Liver (tissue), 9 donors: ENCODE results near the gene IFI27. TPM values are rescaled to one million over a fixed set of nuclear protein-coding genes. Genes with fewer than 3 reads are reported as not detected.

Experiments used
- DNase-seq: peaks from one replicate; pipeline ENCODE4 v3.0.0-alpha.2; 2017; ENCODE audit warnings: low spot score
- H3K27ac ChIP-seq, 2 donors: one replicate each; pipeline ENCODE4 v1.7.0; 2013; ENCODE audit warnings: inconsistent platforms in 2 of 2, low read length in 2 of 2, control low read depth in 1 of 2, low read depth in 1 of 2, mild to moderate bottlenecking in 1 of 2
- H3K27me3 ChIP-seq, 4 donors: one replicate each; pipeline versions ENCODE4 v1.6.1 to v1.7.0; 2013; ENCODE audit warnings: low read length in 3 of 4, inconsistent platforms in 1 of 4, mild to moderate bottlenecking in 1 of 4, moderate library complexity in 1 of 4; ENCODE audit not compliant: control insufficient read depth in 4 of 4, insufficient read depth in 4 of 4
- H3K36me3 ChIP-seq, 4 donors: one replicate each; pipeline versions ENCODE4 v1.6.1 to v1.7.0; 2013; ENCODE audit warnings: low read length in 3 of 4, mild to moderate bottlenecking in 3 of 4, low read depth in 1 of 4, moderate library complexity in 1 of 4; ENCODE audit not compliant: control insufficient read depth in 4 of 4, insufficient read depth in 3 of 4
- H3K4me1 ChIP-seq, 4 donors: one replicate each; pipeline versions ENCODE4 v1.6.1 to v1.7.0; 2013; ENCODE audit warnings: low read length in 3 of 4, mild to moderate bottlenecking in 3 of 4, moderate library complexity in 1 of 4; ENCODE audit not compliant: control insufficient read depth in 4 of 4, insufficient read depth in 4 of 4
- H3K4me3 ChIP-seq, 3 donors: one replicate each; pipeline versions ENCODE4 v1.6.1 to v1.7.0; 2013; ENCODE audit warnings: low read length in 3 of 3, control low read depth in 1 of 3, low read depth in 1 of 3, mild to moderate bottlenecking in 1 of 3
- H3K9ac ChIP-seq, 2 donors: one replicate each; pipeline ENCODE4 v1.7.0; 2013; ENCODE audit warnings: low read length in 2 of 2, mild to moderate bottlenecking in 2 of 2, moderate library complexity in 2 of 2, control low read depth in 1 of 2, low read depth in 1 of 2
- H3K9me3 ChIP-seq, 4 donors: one replicate each; pipeline versions ENCODE4 v1.6.1 to v1.7.0; 2013; ENCODE audit warnings: low read length in 3 of 4; ENCODE audit not compliant: control insufficient read depth in 4 of 4
- ATF3 ChIP-seq: IDR thresholded peaks from 2 replicates; pipeline ENCODE4 v1.6.1; 2016; ENCODE audit warnings: antibody characterized with exemption
- CTCF ChIP-seq: fragments of 150-350 bp; IDR thresholded peaks from 2 replicates; pipeline ENCODE4 v1.5.1; 2017; ENCODE audit warnings: improper control_type of control experiment, low read depth, low read length; ENCODE audit not compliant: missing input control
- EGR1 ChIP-seq, 2 donors: IDR thresholded peaks; 2 replicates each; pipeline ENCODE4 v1.6.1; 2016 to 2018; ENCODE audit warnings: antibody characterized with exemption in 2 of 2, low read depth in 2 of 2
- FOXA1 ChIP-seq: IDR thresholded peaks from 2 replicates; pipeline ENCODE4 v1.6.1; 2016; ENCODE audit warnings: antibody characterized with exemption
- FOXA2 ChIP-seq: IDR thresholded peaks from 2 replicates; pipeline ENCODE4 v1.6.1; 2016; ENCODE audit warnings: antibody characterized with exemption
- HNF4A ChIP-seq, 2 donors: conservative IDR thresholded peaks; 2 replicates each; pipeline ENCODE4 v1.6.1; 2016; ENCODE audit warnings: antibody characterized with exemption in 2 of 2, mild to moderate bottlenecking in 2 of 2
- HNF4G ChIP-seq: IDR thresholded peaks from 2 replicates; pipeline ENCODE4 v1.6.1; 2016; ENCODE audit warnings: antibody characterized with exemption
- JUND ChIP-seq, 2 donors: IDR thresholded peaks; 2 replicates each; pipeline ENCODE4 v1.6.1; 2016; ENCODE audit warnings: antibody characterized with exemption in 2 of 2
- MAX ChIP-seq: IDR thresholded peaks from 2 replicates; pipeline ENCODE4 v1.6.1; 2016; ENCODE audit warnings: antibody characterized with exemption
- NR2F2 ChIP-seq: IDR thresholded peaks from 2 replicates; pipeline ENCODE4 v1.6.1; 2016; ENCODE audit warnings: antibody characterized with exemption
- RAD21 ChIP-seq, 2 donors: IDR thresholded peaks; 2 replicates each; pipeline ENCODE4 v1.6.1; 2016; ENCODE audit warnings: antibody characterized with exemption in 2 of 2, mild to moderate bottlenecking in 2 of 2
- REST ChIP-seq: IDR thresholded peaks from 2 replicates; pipeline ENCODE4 v1.6.1; 2016; ENCODE audit warnings: antibody characterized with exemption, mild to moderate bottlenecking
- TAF1 ChIP-seq: conservative IDR thresholded peaks from 2 replicates; pipeline ENCODE4 v1.6.1; 2016; ENCODE audit warnings: antibody characterized with exemption, mild to moderate bottlenecking
- YY1 ChIP-seq: IDR thresholded peaks from 2 replicates; pipeline ENCODE4 v1.6.1; 2016; ENCODE audit warnings: antibody characterized with exemption, mild to moderate bottlenecking
- WGBS: extraction: QIAGEN DNeasy Blood & Tissue Kit; methylation state at CpG from one replicate; pipeline ENCODE4 v1.1.7; 2013; 5-methylcytosine and 5-hydroxymethylcytosine counted together
- polyA plus RNA-seq, 2 donors: library from polyadenylated mRNA; stranded (reverse) in 1 of 2; unstranded in 1 of 2; fragments of 200-250 nt in 1 of 2; fragments of >200 nt in 1 of 2; fragmentation: Nextera tagmentation in 1 of 2; extraction: Ambion mirVana in 1 of 2; gene quantifications; one replicate each; pipeline versions ENCODE4 v1.2.1 to v1.2.3, GENCODE V29; 2013 to 2015
- total RNA-seq, 2 donors: library from RNA; depleted of rRNA; stranded (reverse); fragments of >200 nt; gene quantifications; one replicate each; pipeline ENCODE4 v1.2.3, GENCODE V29; 2014
- donor health status: healthy.
- donor health status: healthy.
- donor health status: healthy.
- donor health status: healthy.
- donor health status: healthy.

The IFI27 gene
- total and polyA plus RNA-seq, 4 donors: 12.7 to 170 (median 42.2) TPM

GRCh38 chr14:94135476-94135875 lies 24.9 kb downstream of the IFI27 start:
- no peak overlapping the region for H3K27ac ChIP-seq
- DNase-seq: no peak
- TF ChIP-seq EGR1 (IDR thresholded peaks at IDR 0.05; ENCODE audit: low read depth in 2 of 2) (no peak), JUND (IDR thresholded peaks at IDR 0.05) (no peak), MAX (no peak)
- H3K4me3 ChIP-seq: no peak overlapping the region
- no peaks in the 10 kb centered on the region for H3K36me3 ChIP-seq
- H3K27me3 ChIP-seq: no peaks in the 10 kb centered on the region
- peaks cover 0 to 1% (median 0%) of the 10 kb centered on the region in 4 donors for H3K4me1 ChIP-seq
- no peaks in the 10 kb centered on the region for H3K9me3 ChIP-seq
- 87% methylated on average over 4 of the region's 4 CpGs for WGBS
- H3K9ac ChIP-seq: no peak overlapping the region

- Histone ChIP-seq H3K9ac (no peak overlapping the region), H3K9me3 (no peaks in the 10 kb centered on the region), H3K4me1 (peaks cover 0 to 1% (median 0%) of the 10 kb centered on the region in 4 donors), H3K36me3 (no peaks in the 10 kb centered on the region), H3K4me3 (no peak overlapping the region), H3K27me3 (no peaks in the 10 kb centered on the region), H3K27ac (no peak overlapping the region)
- WGBS: 29% methylated on average over 18 of the region's 18 CpGs
- TF ChIP-seq CTCF: peak; percentile 99
- peak; percentile 95 to 99 for TF ChIP-seq RAD21 (IDR thresholded peaks at IDR 0.05)
- no peak for TF ChIP-seq FOXA1
- peak; percentile 83 for DNase-seq
These were observed 26.2 kb downstream of the IFI27 start for GRCh38 chr14:94136575-94137331.

- H3K36me3 ChIP-seq: no peaks in the 10 kb centered on the region
- 87% methylated on average over 9 of the region's 9 CpGs for WGBS
- no peaks in the 10 kb centered on the region for H3K9me3 ChIP-seq
- no peaks in the 10 kb centered on the region for H3K27me3 ChIP-seq
- peaks cover 0 to 1% (median 0%) of the 10 kb centered on the region in 4 donors for H3K4me1 ChIP-seq
- no peak overlapping the region for H3K27ac ChIP-seq
- H3K4me3 ChIP-seq: no peak overlapping the region
- no peak for DNase-seq
- no peak overlapping the region for H3K9ac ChIP-seq
- no peak for TF ChIP-seq JUND (IDR thresholded peaks at IDR 0.05)
- no peak for TF ChIP-seq CTCF
- no peak for TF ChIP-seq HNF4A (conservative IDR thresholded peaks at IDR 0.05)
- TF ChIP-seq EGR1 (IDR thresholded peaks at IDR 0.05; ENCODE audit: low read depth in 2 of 2): no peak
- TF ChIP-seq YY1: no peak
- TF ChIP-seq NR2F2: no peak
- TF ChIP-seq REST: no peak
- TF ChIP-seq TAF1: no peak
- no peak for TF ChIP-seq HNF4G
- no peak for TF ChIP-seq RAD21 (IDR thresholded peaks at IDR 0.05)
- no peak for TF ChIP-seq FOXA1
- TF ChIP-seq ATF3: no peak
- TF ChIP-seq FOXA2: no peak
These were observed 27.7 kb downstream of the IFI27 start for GRCh38 chr14:94138251-94138650.
